ENCODE results near the gene RABL2B.

GRCh38 chr22:50737728-50738648, 45.4 kb downstream of the RABL2B start, which contains the start of gene ACR:
- no peak for TF ChIP-seq FOXP2 (optimal IDR thresholded peaks at IDR 0.05; ENCODE audit: borderline replicate concordance, extremely low read depth, extremely low read length, insufficient read depth)
- no peak for TF ChIP-seq SIN3A (IDR thresholded peaks at IDR 0.05; ENCODE audit: borderline replicate concordance, insufficient read depth, low read length)
- TF ChIP-seq REST (IDR thresholded peaks at IDR 0.05; ENCODE audit: insufficient read depth in 1 of 2, low read depth in 2 of 2, low read length in 2 of 2) = no peak

Measured in PFSK-1 (cell line).